Thyroid gland (tissue), 4 donors: Measurements from ENCODE around the gene GMPS. TPM values are rescaled to one million over a fixed set of nuclear protein-coding genes. Genes with fewer than 3 reads are reported as not detected.

Experiments used
- DNase-seq, 2 donors: peaks; one replicate each; pipeline ENCODE4 v3.0.0-alpha.2; 2019
- H3K27ac ChIP-seq, 3 donors: fragments of 200-600 bp; sonication (generic); 1 replicate in 2 of 3; 2 replicates in 1 of 3; pipeline ENCODE4 v1.5.1; 2016 to 2019; ENCODE audit warnings: mild to moderate bottlenecking in 1 of 3, moderate library complexity in 1 of 3
- H3K27me3 ChIP-seq: fragments of 200-600 bp; sonication (generic); one replicate; pipeline ENCODE4 v1.5.1; 2019
- H3K36me3 ChIP-seq, 2 donors: fragments of 200-600 bp; sonication (generic); one replicate each; pipeline ENCODE4 v1.5.1; 2016 to 2019
- H3K4me1 ChIP-seq, 2 donors: fragments of 200-600 bp; sonication (generic); one replicate each; pipeline ENCODE4 v1.5.1; 2017 to 2019
- H3K4me3 ChIP-seq, 3 donors: fragments of 200-600 bp; sonication (generic); replicated peaks in 1 of 3; 1 replicate in 2 of 3; 2 replicates in 1 of 3; pipeline ENCODE4 v1.5.1; 2016; ENCODE audit warnings: mild to moderate bottlenecking in 1 of 3
- H3K9me3 ChIP-seq: fragments of 200-600 bp; sonication (generic); one replicate; pipeline ENCODE4 v1.5.1; 2017
- POLR2A ChIP-seq, 2 donors: fragments of 450-650 bp; IDR thresholded peaks; one replicate each; pipeline ENCODE4 v1.6.1; 2017; ENCODE audit warnings: antibody characterized with exemption in 2 of 2, mild to moderate bottlenecking in 2 of 2, moderate library complexity in 1 of 2
- WGBS, 2 donors: methylation state at CpG; one replicate each; pipeline ENCODE4 v1.1.5; 2017; 5-methylcytosine and 5-hydroxymethylcytosine counted together
- intact Hi-C: fragments of 100-400 bp; cut with DNase I; formaldehyde crosslinking; loops from one replicate; pipeline ENCODE4 v1.15.1; 2023
- total RNA-seq, 4 donors: library from RNA; depleted of rRNA; stranded (reverse); fragments of >200 nt; gene quantifications; one replicate each; pipeline ENCODE4 v1.2.3, GENCODE V29; 2016
- TF ChIP-seq, protein P1 (sequence below), 6 experiments: fragments of 200-600 bp in 3 of 6; fragments of 450-650 bp in 3 of 6; sonication (generic) in 3 of 6; IDR thresholded peaks; one replicate each; pipeline ENCODE4 v1.5.1; 2016 to 2019; ENCODE audit warnings: antibody characterized with exemption in 6 of 6, mild to moderate bottlenecking in 2 of 6, inconsistent platforms in 1 of 6, moderate library complexity in 1 of 6

Gene GMPS
- total RNA-seq, 4 donors from 2014 or later = 31.5 to 40.5 (median 37.1) TPM

DNA sequence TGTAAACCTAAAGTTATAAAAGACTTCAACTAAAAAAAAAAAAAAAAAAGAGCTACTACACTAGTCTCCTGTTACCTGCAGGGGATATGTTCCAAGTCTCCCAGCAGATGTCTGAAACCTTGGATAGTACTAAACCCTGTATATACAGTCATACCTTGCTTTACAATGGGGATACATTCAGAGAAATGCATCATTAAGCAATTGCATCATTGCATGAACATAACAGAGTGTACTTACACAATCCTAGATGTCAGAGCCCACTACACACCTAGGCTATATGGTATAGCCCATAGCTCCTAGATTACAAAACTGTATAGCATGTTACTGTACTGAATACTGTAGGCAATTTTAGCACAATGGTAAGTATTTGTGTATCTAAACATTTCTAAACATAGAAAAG is 119.1 kb downstream of the GMPS start:
- no peak overlapping the region for H3K4me3 ChIP-seq
- no peak overlapping the region for H3K27ac ChIP-seq
- H3K27me3 ChIP-seq = no peaks in the 10 kb centered on the region
- no peak for DNase-seq
- H3K4me1 ChIP-seq = peaks cover 5 to 9% of the 10 kb centered on the region in 2 donors
- no peaks in the 10 kb centered on the region for H3K36me3 ChIP-seq
- no peak for TF ChIP-seq POLR2A (IDR thresholded peaks at IDR 0.05)
- TF ChIP-seq, protein P1, sequence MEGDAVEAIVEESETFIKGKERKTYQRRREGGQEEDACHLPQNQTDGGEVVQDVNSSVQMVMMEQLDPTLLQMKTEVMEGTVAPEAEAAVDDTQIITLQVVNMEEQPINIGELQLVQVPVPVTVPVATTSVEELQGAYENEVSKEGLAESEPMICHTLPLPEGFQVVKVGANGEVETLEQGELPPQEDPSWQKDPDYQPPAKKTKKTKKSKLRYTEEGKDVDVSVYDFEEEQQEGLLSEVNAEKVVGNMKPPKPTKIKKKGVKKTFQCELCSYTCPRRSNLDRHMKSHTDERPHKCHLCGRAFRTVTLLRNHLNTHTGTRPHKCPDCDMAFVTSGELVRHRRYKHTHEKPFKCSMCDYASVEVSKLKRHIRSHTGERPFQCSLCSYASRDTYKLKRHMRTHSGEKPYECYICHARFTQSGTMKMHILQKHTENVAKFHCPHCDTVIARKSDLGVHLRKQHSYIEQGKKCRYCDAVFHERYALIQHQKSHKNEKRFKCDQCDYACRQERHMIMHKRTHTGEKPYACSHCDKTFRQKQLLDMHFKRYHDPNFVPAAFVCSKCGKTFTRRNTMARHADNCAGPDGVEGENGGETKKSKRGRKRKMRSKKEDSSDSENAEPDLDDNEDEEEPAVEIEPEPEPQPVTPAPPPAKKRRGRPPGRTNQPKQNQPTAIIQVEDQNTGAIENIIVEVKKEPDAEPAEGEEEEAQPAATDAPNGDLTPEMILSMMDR (IDR thresholded peaks at IDR 0.05) = no peak
- intact Hi-C loops = no loop called here
- H3K9me3 ChIP-seq = no peaks in the 10 kb centered on the region

DNA sequence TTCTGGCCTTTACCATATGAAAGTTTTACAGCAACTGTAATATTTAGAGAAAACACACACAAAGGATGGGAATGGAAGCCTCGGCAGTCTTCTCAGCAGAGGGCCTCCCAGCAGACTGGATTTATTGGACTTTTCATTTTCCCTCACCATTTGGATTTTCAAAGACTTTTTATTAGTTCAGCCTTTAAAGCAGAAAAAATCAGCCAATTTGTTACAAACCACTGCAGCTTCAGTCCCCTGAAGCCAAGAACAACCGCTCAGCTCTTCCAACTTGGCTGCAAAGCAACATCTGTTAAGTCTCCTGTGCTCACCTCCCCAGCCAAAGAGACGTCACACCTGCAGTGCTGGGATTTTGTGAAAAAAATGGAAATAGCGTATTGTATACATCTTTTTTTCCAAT is 120.8 kb downstream of the GMPS start:
- Histone ChIP-seq H3K36me3 (no peaks in the 10 kb centered on the region), H3K4me1 (peaks cover 5 to 9% of the 10 kb centered on the region in 2 donors), H3K9me3 (no peaks in the 10 kb centered on the region), H3K4me3 (no peak overlapping the region), H3K27me3 (no peaks in the 10 kb centered on the region), H3K27ac (peak overlapping the region in 1 of 3 donors; percentile 20)
- 37% methylated on average over 4 of the region's 4 CpGs for WGBS, 2 donors
- TF ChIP-seq, protein P1 (IDR thresholded peaks at IDR 0.05) = no peak
- TF ChIP-seq POLR2A (IDR thresholded peaks at IDR 0.05) = no peak
- intact Hi-C loops = no loop called here
- peak; percentile 39 to 53 for DNase-seq

DNA sequence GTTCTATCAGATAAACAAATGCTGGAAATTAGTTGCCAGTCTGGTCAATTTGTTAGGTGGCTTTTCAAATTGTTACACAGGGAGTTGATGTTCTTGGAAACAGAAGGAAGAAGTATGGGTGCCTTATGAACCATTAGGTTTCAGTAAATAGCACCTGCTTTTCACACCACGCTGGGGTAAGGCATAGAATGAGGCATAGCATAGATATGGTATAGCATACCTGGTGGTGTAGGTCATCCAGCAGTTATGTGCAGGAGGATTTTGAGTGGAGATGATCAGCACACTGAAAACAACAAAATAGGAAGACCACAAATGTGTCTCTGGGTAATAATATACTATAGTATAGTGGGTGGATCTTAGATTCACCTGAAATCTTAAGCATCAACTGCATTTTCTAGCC is 121.4 kb downstream of the GMPS start:
- 93 to 100% methylated on average over 1 of the region's 1 CpG for WGBS, 2 donors
- H3K27me3 ChIP-seq = no peaks in the 10 kb centered on the region
- intact Hi-C loops = no loop called here
- TF ChIP-seq, protein P1 (IDR thresholded peaks at IDR 0.05) = no peak
- TF ChIP-seq POLR2A (IDR thresholded peaks at IDR 0.05) = no peak
- no peaks in the 10 kb centered on the region for H3K36me3 ChIP-seq
- H3K9me3 ChIP-seq = no peaks in the 10 kb centered on the region
- peaks cover 5 to 9% of the 10 kb centered on the region in 2 donors for H3K4me1 ChIP-seq
- DNase-seq = no peak
- H3K27ac ChIP-seq = no peak overlapping the region
- H3K4me3 ChIP-seq = no peak overlapping the region

Other genes with a start within 250 kb of the GMPS start
- 10 to 100 TPM in 3 of 4 donors, 1 to 10 TPM in 1; 4.3 to 20.6 (median 14.1) TPM for gene PLCH1, start 125.6 kb upstream of the GMPS start, total RNA-seq
- 10 to 100 TPM in 2 of 4 donors, 1 to 10 TPM in 2; 8.9 to 16.3 (median 10.7) TPM for gene C3orf33, start 64.4 kb upstream of the GMPS start, total RNA-seq
- 10 to 100 TPM; 54.2 to 94.1 (median 69.0) TPM for gene SLC33A1, start 16.2 kb upstream of the GMPS start, total RNA-seq
- 10 to 100 TPM; 19.3 to 26.1 (median 22.9) TPM for gene KCNAB1, start 249.9 kb downstream of the GMPS start, total RNA-seq